A549 (cell line): ENCODE data around the gene SYCE3. TPM values are rescaled to one million over a fixed set of nuclear protein-coding genes. Genes with fewer than 3 reads are reported as not detected.

Experiments used
- ATAC-seq, 2 experiments: fragments of 200-7000 bp in 1 of 2; fragments of >200 bp in 1 of 2; cut with Nextera tagmentation in 1 of 2; cut with Tn5 transposase in 1 of 2; 3 replicates each; pipeline versions ENCODE4 v1.8.0 to v1.9.1; 2018 to 2020; ENCODE audit warnings: mild to moderate bottlenecking in 1 of 2, moderate library complexity in 1 of 2
- CTCF ChIA-PET: fragments of 300-600 bp; sonication (Branson Sonifier 250); formaldehyde crosslinking; extraction: SDS; loops from one replicate; lab custom pipeline; 2021; ENCODE audit warnings: antibody characterized with exemption, inconsistent platforms; lab: Yijun Ruan, JAX
- POLR2A ChIA-PET: fragments of 350-600 bp; formaldehyde crosslinking; extraction: SDS; loops from one replicate; lab custom pipeline; 2021; ENCODE audit warnings: antibody characterized with exemption, inconsistent platforms; lab: Yijun Ruan, JAX
- DNase-seq, 2 experiments: peaks; one replicate each; pipeline versions ENCODE4 v3.0.0 to v3.0.0-alpha.2; 2011 to 2016; ENCODE audit warnings: low read depth in 1 of 2, low spot score in 1 of 2
- FAIRE-seq: peaks from 2 replicates; lab custom pipeline; 2011; peaks lifted over from hg19 to GRCh38; lab: Jason Lieb, UNC
- H3K27ac ChIP-seq, 2 experiments: fragments of >200 bp; sonication (Bioruptor Twin); formaldehyde crosslinking; 3 replicates each; pipeline ENCODE4 v1.5.1; 2016 to 2017
- H3K4me1 ChIP-seq: fragments of >200 bp; sonication (Bioruptor Twin); formaldehyde crosslinking; 3 replicates; pipeline ENCODE4 v1.6.1; 2016
- H3K4me2 ChIP-seq: fragments of >200 bp; sonication (Bioruptor Twin); formaldehyde crosslinking; 3 replicates; pipeline ENCODE4 v1.6.1; 2016
- H3K4me3 ChIP-seq: fragments of >200 bp; sonication (Bioruptor Twin); formaldehyde crosslinking; 3 replicates; pipeline ENCODE4 v1.5.1; 2016
- H3K9me3 ChIP-seq: fragments of >200 bp; sonication (Bioruptor Twin); formaldehyde crosslinking; 3 replicates; pipeline ENCODE4 v1.6.1; 2016
- ATOH8 ChIP-seq: fragments of 250-450 bp; sonication (Bioruptor Pico); IDR thresholded peaks from 2 replicates; pipeline ENCODE4 v1.5.0; 2020; ENCODE audit warnings: low read depth, mild to moderate bottlenecking, moderate library complexity
- BCL3 ChIP-seq: fragments of >200 bp; sonication (Bioruptor Twin); formaldehyde crosslinking; IDR thresholded peaks from 3 replicates; pipeline ENCODE4 v1.6.1; 2016
- CBX2 ChIP-seq: fragments of 200-600 bp; sonication (generic); IDR thresholded peaks from 2 replicates; pipeline ENCODE4 v1.6.1; 2016; ENCODE audit warnings: low read depth, mild to moderate bottlenecking, borderline replicate concordance
- CBX8 ChIP-seq: fragments of 200-600 bp; sonication (generic); IDR thresholded peaks from 2 replicates; pipeline ENCODE4 v1.6.1; 2016
- CEBPB ChIP-seq, 2 experiments: fragments of >200 bp in 1 of 2; sonication (Bioruptor Twin) in 1 of 2; formaldehyde crosslinking in 1 of 2; IDR thresholded peaks; 2 replicates each; pipeline ENCODE4 v1.6.1; 2012 to 2016
- CHD4 ChIP-seq: fragments of 200-600 bp; sonication (generic); IDR thresholded peaks from 2 replicates; pipeline ENCODE4 v1.6.1; 2016; ENCODE audit warnings: antibody characterized with exemption, mild to moderate bottlenecking, borderline replicate concordance
- ELK1 ChIP-seq: fragments of 150-350 bp; IDR thresholded peaks from 2 replicates; pipeline ENCODE4 v1.6.1; 2014; ENCODE audit warnings: low read depth, mild to moderate bottlenecking, low read length
- ESRRA ChIP-seq: fragments of 150-350 bp; IDR thresholded peaks from 2 replicates; pipeline ENCODE4 v1.6.1; 2014; ENCODE audit warnings: mild to moderate bottlenecking, low read length, borderline replicate concordance
- HDAC2 ChIP-seq: fragments of 200-600 bp; sonication (generic); IDR thresholded peaks from 2 replicates; pipeline ENCODE4 v1.6.1; 2016
- HOXA7 ChIP-seq: fragments of 250-450 bp; sonication (Bioruptor Pico); IDR thresholded peaks from 2 replicates; pipeline ENCODE4 v1.5.0; 2020; ENCODE audit warnings: mild to moderate bottlenecking, moderate library complexity
- JUNB ChIP-seq: fragments of >200 bp; sonication (Bioruptor Twin); formaldehyde crosslinking; IDR thresholded peaks from 2 replicates; pipeline ENCODE4 v1.6.1; 2016
- KDM1A ChIP-seq: fragments of 200-600 bp; sonication (generic); IDR thresholded peaks from 2 replicates; pipeline ENCODE4 v1.6.1; 2016; ENCODE audit warnings: low read depth, mild to moderate bottlenecking
- MAFK ChIP-seq: fragments of 450-650 bp; IDR thresholded peaks from 2 replicates; pipeline ENCODE4 v1.6.1; 2014; ENCODE audit not compliant: partially characterized antibody
- MAX ChIP-seq: IDR thresholded peaks from 2 replicates; pipeline ENCODE4 v1.6.1; 2012
- MYC ChIP-seq: IDR thresholded peaks from 2 replicates; pipeline ENCODE4 v1.6.1; 2012; ENCODE audit warnings: mild to moderate bottlenecking, inconsistent platforms, low read length, improper control_type of control experiment, borderline replicate concordance
- NR3C1 ChIP-seq: fragments of >200 bp; sonication (Bioruptor Twin); formaldehyde crosslinking; IDR thresholded peaks from 3 replicates; pipeline ENCODE4 v1.6.1; 2017
- RAD21 ChIP-seq, 2 experiments: fragments of >200 bp in 1 of 2; sonication (Bioruptor Twin) in 1 of 2; formaldehyde crosslinking in 1 of 2; IDR thresholded peaks in 1 of 2; conservative IDR thresholded peaks in 1 of 2; 2 replicates in 1 of 2; 3 replicates in 1 of 2; pipeline ENCODE4 v1.6.1; 2012 to 2018; ENCODE audit warnings: inconsistent platforms in 1 of 2
- RARB ChIP-seq: fragments of 250-450 bp; sonication (Bioruptor Pico); IDR thresholded peaks from 2 replicates; pipeline ENCODE4 v1.8.0; 2021; ENCODE audit warnings: mild to moderate bottlenecking, moderate library complexity
- RFX5 ChIP-seq: fragments of 450-650 bp; IDR thresholded peaks from 2 replicates; pipeline ENCODE4 v1.7.1; 2014; ENCODE audit warnings: antibody characterized with exemption, mild to moderate bottlenecking, moderate library complexity
- TP53 ChIP-seq: fragments of 250-450 bp; sonication (Bioruptor Pico); IDR thresholded peaks from 2 replicates; pipeline ENCODE4 v1.5.0; 2021; ENCODE audit warnings: mild to moderate bottlenecking, moderate library complexity
- USF2 ChIP-seq: fragments of 450-650 bp; IDR thresholded peaks from 2 replicates; pipeline ENCODE4 v1.6.1; 2014; ENCODE audit warnings: antibody characterized with exemption
- ZNF302 ChIP-seq: fragments of 250-450 bp; sonication (Bioruptor Pico); IDR thresholded peaks from 2 replicates; pipeline ENCODE4 v1.9.0; 2021; ENCODE audit warnings: inconsistent platforms, mild to moderate bottlenecking, moderate library complexity
- ZSCAN20 ChIP-seq: fragments of 250-450 bp; sonication (Bioruptor Pico); IDR thresholded peaks from 2 replicates; pipeline ENCODE4 v1.8.0; 2022; ENCODE audit warnings: mild to moderate bottlenecking, moderate library complexity
- WGBS: methylation state at CpG from one replicate; pipeline ENCODE4 v1.1.6; 2017; ENCODE audit errors: missing lambda C conversion rate; 5-methylcytosine and 5-hydroxymethylcytosine counted together
- polyA plus RNA-seq, 4 experiments: library from polyadenylated mRNA; depleted of rRNA in 3 of 4; stranded (reverse); fragments of >200 nt; fragmentation: RNase III in 1 of 4; extraction: RNeasy Plus Mini Kit Qiagen cat#74134 plus additional on column Dnase treatment in 1 of 4; gene quantifications; 2 replicates in 3 of 4; 3 replicates in 1 of 4; pipeline ENCODE4 v1.2.3, GENCODE V29; 2011 to 2017
- TF ChIP-seq, protein P1 (sequence below): fragments of 200-600 bp; sonication (generic); IDR thresholded peaks from 2 replicates; pipeline ENCODE4 v1.6.1; 2016; ENCODE audit warnings: antibody characterized with exemption, mild to moderate bottlenecking, moderate library complexity
- TF ChIP-seq, protein P2 (sequence below): fragments of >200 bp; sonication (Bioruptor Twin); formaldehyde crosslinking; IDR thresholded peaks from 3 replicates; pipeline ENCODE4 v1.5.1; 2016
- TF ChIP-seq, protein P3 (sequence below): IDR thresholded peaks from 2 replicates; pipeline ENCODE4 v1.6.1; 2012

The SYCE3 gene
- polyA plus RNA-seq, 2 of the 4 experiments (the other 2 are of a cell fraction): 0.45 to 0.59 TPM

GRCh38 chr22:50597097-50597496 is 34.4 kb upstream of the SYCE3 start:
- H3K4me2 ChIP-seq: no peak overlapping the region
- no peak overlapping the region for H3K27ac ChIP-seq
- ATAC-seq (no peak), DNase-seq (no peak), FAIRE-seq (no peak)
- no peaks in the 10 kb centered on the region for H3K9me3 ChIP-seq
- peaks cover 4% of the 10 kb centered on the region; the same call in 1 of the 3 replicates for H3K4me1 ChIP-seq
- POLR2A ChIA-PET: no interaction called here
- H3K4me3 ChIP-seq: no peak overlapping the region
- TF ChIP-seq MYC (no peak), USF2 (no peak), CBX8 (no peak), BCL3 (no peak), JUNB (no peak), MAX (no peak), KDM1A (no peak), ZSCAN20 (no peak), TP53 (CRISPR knock-in tag) (no peak), HOXA7 (CRISPR knock-in tag) (no peak), RAD21 (conservative IDR thresholded peaks at IDR 0.05 in 1 of 2, IDR thresholded peaks at IDR 0.05 in 1 of 2) (no peak), ZNF302 (CRISPR knock-in tag) (no peak), RARB (CRISPR knock-in tag) (no peak), CHD4 (no peak)
- WGBS: 46% methylated on average over 5 of the region's 5 CpGs
- CTCF ChIA-PET: interaction anchor here (2.4 kb wide), 1 partner anchor 23 kb away, joined by 10 read pairs; no protein-coding TSS in a partner anchor

DNA sequence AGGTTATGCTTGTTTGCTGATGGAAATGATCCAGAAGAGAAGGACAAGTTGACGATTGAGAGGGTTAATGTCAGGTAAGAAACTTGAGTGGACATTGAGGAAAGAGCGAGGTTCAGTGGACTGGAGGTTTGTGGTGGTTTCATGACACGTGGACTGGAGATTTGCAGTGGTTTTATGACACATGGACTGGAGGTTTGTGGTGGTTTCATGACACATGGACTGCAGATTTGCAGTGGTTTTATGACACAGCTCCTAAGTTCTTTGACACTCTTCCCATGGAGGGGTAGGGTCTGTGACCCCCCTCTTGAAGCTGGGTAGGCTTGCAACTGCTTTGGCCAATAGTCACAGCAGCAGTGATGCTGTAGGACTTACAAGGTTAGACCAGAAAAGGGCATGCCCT is 32.5 kb upstream of the SYCE3 start:
- H3K4me2 ChIP-seq: no peak overlapping the region
- POLR2A ChIA-PET: no interaction called here
- FAIRE-seq (no peak), ATAC-seq (no peak), DNase-seq (no peak)
- CTCF ChIA-PET: no interaction called here
- 56% methylated on average over 3 of the region's 3 CpGs for WGBS
- H3K9me3 ChIP-seq: no peaks in the 10 kb centered on the region
- no peak overlapping the region for H3K4me3 ChIP-seq
- no peaks in the 10 kb centered on the region for H3K4me1 ChIP-seq
- no peak overlapping the region for H3K27ac ChIP-seq
- TF ChIP-seq CEBPB (IDR thresholded peaks at IDR 0.05): no peak
- no peak for TF ChIP-seq HDAC2
- TF ChIP-seq RFX5: no peak
- TF ChIP-seq, protein P1, sequence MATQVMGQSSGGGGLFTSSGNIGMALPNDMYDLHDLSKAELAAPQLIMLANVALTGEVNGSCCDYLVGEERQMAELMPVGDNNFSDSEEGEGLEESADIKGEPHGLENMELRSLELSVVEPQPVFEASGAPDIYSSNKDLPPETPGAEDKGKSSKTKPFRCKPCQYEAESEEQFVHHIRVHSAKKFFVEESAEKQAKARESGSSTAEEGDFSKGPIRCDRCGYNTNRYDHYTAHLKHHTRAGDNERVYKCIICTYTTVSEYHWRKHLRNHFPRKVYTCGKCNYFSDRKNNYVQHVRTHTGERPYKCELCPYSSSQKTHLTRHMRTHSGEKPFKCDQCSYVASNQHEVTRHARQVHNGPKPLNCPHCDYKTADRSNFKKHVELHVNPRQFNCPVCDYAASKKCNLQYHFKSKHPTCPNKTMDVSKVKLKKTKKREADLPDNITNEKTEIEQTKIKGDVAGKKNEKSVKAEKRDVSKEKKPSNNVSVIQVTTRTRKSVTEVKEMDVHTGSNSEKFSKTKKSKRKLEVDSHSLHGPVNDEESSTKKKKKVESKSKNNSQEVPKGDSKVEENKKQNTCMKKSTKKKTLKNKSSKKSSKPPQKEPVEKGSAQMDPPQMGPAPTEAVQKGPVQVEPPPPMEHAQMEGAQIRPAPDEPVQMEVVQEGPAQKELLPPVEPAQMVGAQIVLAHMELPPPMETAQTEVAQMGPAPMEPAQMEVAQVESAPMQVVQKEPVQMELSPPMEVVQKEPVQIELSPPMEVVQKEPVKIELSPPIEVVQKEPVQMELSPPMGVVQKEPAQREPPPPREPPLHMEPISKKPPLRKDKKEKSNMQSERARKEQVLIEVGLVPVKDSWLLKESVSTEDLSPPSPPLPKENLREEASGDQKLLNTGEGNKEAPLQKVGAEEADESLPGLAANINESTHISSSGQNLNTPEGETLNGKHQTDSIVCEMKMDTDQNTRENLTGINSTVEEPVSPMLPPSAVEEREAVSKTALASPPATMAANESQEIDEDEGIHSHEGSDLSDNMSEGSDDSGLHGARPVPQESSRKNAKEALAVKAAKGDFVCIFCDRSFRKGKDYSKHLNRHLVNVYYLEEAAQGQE: no peak
- TF ChIP-seq, protein P2, sequence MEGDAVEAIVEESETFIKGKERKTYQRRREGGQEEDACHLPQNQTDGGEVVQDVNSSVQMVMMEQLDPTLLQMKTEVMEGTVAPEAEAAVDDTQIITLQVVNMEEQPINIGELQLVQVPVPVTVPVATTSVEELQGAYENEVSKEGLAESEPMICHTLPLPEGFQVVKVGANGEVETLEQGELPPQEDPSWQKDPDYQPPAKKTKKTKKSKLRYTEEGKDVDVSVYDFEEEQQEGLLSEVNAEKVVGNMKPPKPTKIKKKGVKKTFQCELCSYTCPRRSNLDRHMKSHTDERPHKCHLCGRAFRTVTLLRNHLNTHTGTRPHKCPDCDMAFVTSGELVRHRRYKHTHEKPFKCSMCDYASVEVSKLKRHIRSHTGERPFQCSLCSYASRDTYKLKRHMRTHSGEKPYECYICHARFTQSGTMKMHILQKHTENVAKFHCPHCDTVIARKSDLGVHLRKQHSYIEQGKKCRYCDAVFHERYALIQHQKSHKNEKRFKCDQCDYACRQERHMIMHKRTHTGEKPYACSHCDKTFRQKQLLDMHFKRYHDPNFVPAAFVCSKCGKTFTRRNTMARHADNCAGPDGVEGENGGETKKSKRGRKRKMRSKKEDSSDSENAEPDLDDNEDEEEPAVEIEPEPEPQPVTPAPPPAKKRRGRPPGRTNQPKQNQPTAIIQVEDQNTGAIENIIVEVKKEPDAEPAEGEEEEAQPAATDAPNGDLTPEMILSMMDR: no peak
- no peak for TF ChIP-seq JUNB
- TF ChIP-seq MAFK: no peak
- no peak for TF ChIP-seq ZNF302 (CRISPR knock-in tag)
- no peak for TF ChIP-seq ELK1
- TF ChIP-seq, protein P3, sequence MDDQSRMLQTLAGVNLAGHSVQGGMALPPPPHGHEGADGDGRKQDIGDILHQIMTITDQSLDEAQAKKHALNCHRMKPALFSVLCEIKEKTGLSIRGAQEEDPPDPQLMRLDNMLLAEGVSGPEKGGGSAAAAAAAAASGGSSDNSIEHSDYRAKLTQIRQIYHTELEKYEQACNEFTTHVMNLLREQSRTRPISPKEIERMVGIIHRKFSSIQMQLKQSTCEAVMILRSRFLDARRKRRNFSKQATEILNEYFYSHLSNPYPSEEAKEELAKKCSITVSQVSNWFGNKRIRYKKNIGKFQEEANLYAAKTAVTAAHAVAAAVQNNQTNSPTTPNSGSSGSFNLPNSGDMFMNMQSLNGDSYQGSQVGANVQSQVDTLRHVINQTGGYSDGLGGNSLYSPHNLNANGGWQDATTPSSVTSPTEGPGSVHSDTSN: no peak
- no peak for TF ChIP-seq NR3C1
- no peak for TF ChIP-seq USF2
- no peak for TF ChIP-seq ATOH8 (CRISPR knock-in tag)
- TF ChIP-seq ESRRA: no peak
- no peak for TF ChIP-seq CBX2
